Femur (tissue), 1 donor: ENCODE results near the gene CD58.

Experiments used
- DNase-seq: peaks from one replicate; pipeline ENCODE4 v3.0.0-alpha.2; 2017

CD58 gene

DNA sequence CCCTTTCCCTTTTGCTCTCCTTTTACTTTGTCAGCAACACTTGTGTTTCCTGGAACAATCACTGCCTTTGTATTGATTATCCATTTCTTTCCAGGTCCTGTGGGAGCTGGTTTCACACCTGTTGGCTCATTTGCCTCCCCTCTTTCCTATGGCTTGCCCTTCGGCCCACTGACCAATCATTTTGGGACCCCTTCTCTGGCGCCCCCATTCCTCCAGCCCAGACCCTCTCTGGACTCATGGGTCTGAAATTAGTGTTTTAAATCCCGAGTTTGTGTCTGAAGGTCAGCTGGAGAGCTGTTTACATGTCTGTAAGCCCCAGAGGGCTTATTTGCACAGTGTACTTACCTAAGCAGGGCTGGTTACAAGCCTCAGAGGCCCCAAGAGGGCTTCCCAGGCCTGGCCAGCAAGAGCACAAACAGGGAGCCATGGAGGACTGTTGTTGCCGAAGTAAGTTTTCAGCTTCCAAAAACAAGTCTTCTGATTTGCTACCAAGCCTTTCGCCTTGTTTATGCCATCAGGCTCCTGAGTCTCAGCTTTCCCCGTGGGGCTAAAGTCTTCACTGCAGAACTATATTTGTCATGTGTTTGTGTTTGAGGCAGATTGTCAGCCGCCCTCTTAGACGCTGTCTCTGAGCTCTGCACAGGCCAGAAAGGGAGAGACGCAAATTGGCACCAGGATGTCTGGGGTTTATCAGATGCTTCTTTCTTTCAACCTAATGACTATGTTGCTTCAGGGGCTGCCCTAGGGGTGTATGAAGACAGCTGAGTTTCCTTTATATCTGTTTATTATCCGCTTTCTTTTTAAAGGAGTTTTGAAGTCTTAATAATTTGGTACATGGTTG is 104.8 kb downstream of the CD58 start:
- no peak for DNase-seq

- no peak for DNase-seq
Observed at GRCh38 chr1:116465477-116465844, 105.4 kb downstream of the CD58 start.
